Spleen (tissue), 11 donors: Measurements from ENCODE around the gene BSCL2. TPM values are rescaled to one million over a fixed set of nuclear protein-coding genes. Genes with fewer than 3 reads are reported as not detected.

Experiments used
- DNase-seq: peaks from one replicate; pipeline ENCODE4 v3.0.0-alpha.2; 2020
- H3K27ac ChIP-seq, 8 donors: fragments of 200-600 bp; sonication (generic) in 7 of 8; 1 replicate in 4 of 8; 2 replicates in 4 of 8; pipeline versions ENCODE4 v1.5.0 to v1.8.0; 2016 to 2021; ENCODE audit warnings: inconsistent platforms in 4 of 8, mild to moderate bottlenecking in 4 of 8, moderate library complexity in 1 of 8
- H3K27me3 ChIP-seq, 7 donors: fragments of 200-600 bp; sonication (generic) in 6 of 7; replicated peaks in 1 of 7; 1 replicate in 4 of 7; 2 replicates in 3 of 7; pipeline versions ENCODE4 v1.5.0 to v1.8.0; 2016 to 2021; ENCODE audit warnings: inconsistent platforms in 3 of 7, mild to moderate bottlenecking in 1 of 7
- H3K36me3 ChIP-seq, 6 donors: fragments of 200-600 bp; sonication (generic) in 5 of 6; 1 replicate in 4 of 6; 2 replicates in 2 of 6; pipeline versions ENCODE4 v1.5.0 to v1.8.0; 2016 to 2021; ENCODE audit warnings: inconsistent platforms in 2 of 6
- H3K4me1 ChIP-seq, 6 donors: fragments of 200-600 bp; sonication (generic) in 5 of 6; 1 replicate in 3 of 6; 2 replicates in 3 of 6; pipeline versions ENCODE4 v1.5.0 to v1.8.0; 2016 to 2021; ENCODE audit warnings: inconsistent platforms in 3 of 6
- H3K4me3 ChIP-seq, 8 donors: fragments of 200-600 bp; sonication (generic) in 7 of 8; 1 replicate in 4 of 8; 2 replicates in 4 of 8; pipeline versions ENCODE4 v1.5.0 to v1.8.0; 2016 to 2021; ENCODE audit warnings: inconsistent platforms in 4 of 8, mild to moderate bottlenecking in 4 of 8, moderate library complexity in 2 of 8
- H3K9me3 ChIP-seq, 8 donors: fragments of 200-600 bp; sonication (generic) in 7 of 8; 1 replicate in 4 of 8; 2 replicates in 4 of 8; pipeline versions ENCODE4 v1.5.0 to v1.8.0; 2016 to 2021; ENCODE audit warnings: inconsistent platforms in 4 of 8
- CTCF ChIP-seq, 11 experiments: fragments of 200-600 bp in 7 of 11; fragments of 450-650 bp in 4 of 11; sonication (generic) in 4 of 11; IDR thresholded peaks in 8 of 11; conservative IDR thresholded peaks in 3 of 11; 1 replicate in 7 of 11; 2 replicates in 4 of 11; pipeline versions ENCODE4 v1.4.0 to v1.8.0; 2016 to 2021; ENCODE audit warnings: antibody characterized with exemption in 11 of 11, inconsistent platforms in 4 of 11, mild to moderate bottlenecking in 1 of 11
- POLR2A ChIP-seq, 3 donors: fragments of 450-650 bp; IDR thresholded peaks; one replicate each; pipeline ENCODE4 v1.5.1; 2017; ENCODE audit warnings: antibody characterized with exemption in 3 of 3, mild to moderate bottlenecking in 1 of 3
- POLR2AphosphoS5 ChIP-seq, 3 donors: sonication (generic); formaldehyde crosslinking; IDR thresholded peaks; one replicate each; pipeline ENCODE4 v1.5.1; 2017; ENCODE audit warnings: antibody characterized with exemption in 3 of 3
- WGBS, 5 donors: extraction: QIAGEN DNeasy Blood & Tissue Kit in 3 of 5; methylation state at CpG; one replicate each; pipeline versions ENCODE4 v1.1.5 to v1.1.7; 2013 to 2018; 5-methylcytosine and 5-hydroxymethylcytosine counted together
- intact Hi-C: fragments of 100-400 bp; cut with DNase I; formaldehyde crosslinking; loops from one replicate; pipeline ENCODE4 v1.15.0; 2023; ENCODE audit warnings: low total_unique reads
- polyA plus RNA-seq, 3 donors: library from polyadenylated mRNA; stranded (reverse); fragments of 200-250 nt; gene quantifications; one replicate each; pipeline ENCODE4 v1.2.1, GENCODE V29; 2013
- total RNA-seq, 7 donors: library from RNA; depleted of rRNA in 3 of 7; stranded (reverse); fragments of >200 nt in 3 of 7; fragmentation: NEBNext Ultra II Directional in 4 of 7; extraction: Animal tissue kit (Norgen Biotek cat#: 25700) in 4 of 7; gene quantifications; one replicate each; pipeline versions ENCODE4 v1.1.0 to v1.2.1, GENCODE V29; 2016 to 2021
- donor health status: healthy with polysubstance abuse.
- donor health status: DM: no; HTN: no; CAD: no; lungs with moderate emphysema.
- donor health status: DM: no; HTN: no; CAD: no.
- donor health status: Bipolar disorder and iron deficiency.
- donor health status: healthy.
- donor health status: DM: no; HTN: no; CAD: no.
- donor health status: DM: yes; HTN: yes; CAD: no.

BSCL2 gene
- total and polyA plus RNA-seq, 10 donors, result 25.6 to 66.0 (median 43.0) TPM

- Histone ChIP-seq H3K36me3 (peaks cover 0 to 47% (median 19%) of the 10 kb centered on the region in 6 donors), H3K9me3 (no peaks in the 10 kb centered on the region), H3K4me3 (peak overlapping the region; percentile 73 to 91 (median 82)), H3K27me3 (no peaks in the 10 kb centered on the region), H3K27ac (peak overlapping the region; percentile 87 to 96 (median 94)), H3K4me1 (peaks cover 25 to 66% (median 48%) of the 10 kb centered on the region in 6 donors)
- no peak for TF ChIP-seq POLR2A (IDR thresholded peaks at IDR 0.05)
- TF ChIP-seq POLR2AphosphoS5 (IDR thresholded peaks at IDR 0.05), result no peak
- no peak for TF ChIP-seq CTCF (IDR thresholded peaks at IDR 0.05 in 8 of 11, conservative IDR thresholded peaks at IDR 0.05 in 3 of 11)
- no peak for DNase-seq
- WGBS, 5 donors, result 2 to 5% (median 2%) methylated on average over 18 to 36 of the region's 36 CpGs
- intact Hi-C loops, result no loop called here
Measured at GRCh38 chr11:62664405-62665074, 42.7 kb downstream of the BSCL2 start.

- Histone ChIP-seq H3K9me3 (no peaks in the 10 kb centered on the region), H3K4me1 (peaks cover 5 to 20% (median 12%) of the 10 kb centered on the region in 6 donors), H3K4me3 (no peak overlapping the region), H3K27me3 (no peaks in the 10 kb centered on the region), H3K36me3 (peaks cover 0 to 16% (median 4%) of the 10 kb centered on the region in 6 donors), H3K27ac (no peak overlapping the region)
- intact Hi-C loops, result no loop called here
- no peak for TF ChIP-seq CTCF (IDR thresholded peaks at IDR 0.05 in 8 of 11, conservative IDR thresholded peaks at IDR 0.05 in 3 of 11)
- no peak for TF ChIP-seq POLR2AphosphoS5 (IDR thresholded peaks at IDR 0.05)
- TF ChIP-seq POLR2A (IDR thresholded peaks at IDR 0.05), result no peak
- no peak for DNase-seq
- 51 to 69% (median 62%) methylated on average over 5 of the region's 5 CpGs for WGBS, 5 donors
Measured at GRCh38 chr11:62656796-62657429, 50.3 kb downstream of the BSCL2 start.

GRCh38 chr11:62654297-62654696 is 52.9 kb downstream of the BSCL2 start:
- peak; percentile 41 for DNase-seq
- H3K27ac ChIP-seq, result peak overlapping the region in 1 of 8 donors; percentile 96
- H3K4me3 ChIP-seq, result peak overlapping the region in 1 of 8 donors; percentile 22
- 84 to 93% (median 86%) methylated on average over 11 of the region's 11 CpGs for WGBS, 5 donors
- intact Hi-C loops, result no loop called here
- no peaks in the 10 kb centered on the region for H3K27me3 ChIP-seq
- H3K36me3 ChIP-seq, result peaks cover 0 to 15% (median 6%) of the 10 kb centered on the region in 6 donors
- TF ChIP-seq POLR2AphosphoS5 (IDR thresholded peaks at IDR 0.05) (no peak), CTCF (IDR thresholded peaks at IDR 0.05 in 8 of 11, conservative IDR thresholded peaks at IDR 0.05 in 3 of 11) (no peak), POLR2A (IDR thresholded peaks at IDR 0.05) (no peak)
- peaks cover 11 to 44% (median 26%) of the 10 kb centered on the region in 6 donors for H3K4me1 ChIP-seq
- H3K9me3 ChIP-seq, result no peaks in the 10 kb centered on the region
